ENCODE measurements around the gene NELFE.
"Not testable (repeated sequence)": the region's sequence is repeated elsewhere in the genome, so short reads cannot be mapped to it uniquely, and the experiment has no call there.

The NELFE gene

GRCh38 chr6:31927242-31927862, 31.4 kb downstream of the NELFE start, which contains the start of gene C2:
Gene C2 (plus strand): TSS chr6:31927717. CDS start chr6:31927753, 36 bp downstream.
- H3K9me3 Mint-ChIP-seq: no peaks in the 10 kb centered on the region
- no peak within 1 kb of the TSS for H3K27ac Mint-ChIP-seq

GRCh38 chr6:31922942-31923341, 35.8 kb downstream of the NELFE start:
- Mint-ChIP-seq H3K4me3 (no peak overlapping the region), H3K4me1 (no peaks in the 10 kb centered on the region), H3K9me3 (no peaks in the 10 kb centered on the region), H3K27ac (no peak overlapping the region), H3K27me3 (no peaks in the 10 kb centered on the region), H3K36me3 (ENCODE audit: low read depth) (no peaks in the 10 kb centered on the region)
- no peak for ATAC-seq
- peak; percentile 32 for DNase-seq

More at GRCh38 chr6:31927242-31927862, 31.4 kb downstream of the NELFE start, which contains the start of gene C2:
- Mint-ChIP-seq H3K36me3 (ENCODE audit: low read depth) (no peaks in the 10 kb centered on the region), H3K4me3 (no peak within 1 kb of the TSS), H3K4me1 (no peaks in the 10 kb centered on the region), H3K27me3 (no peaks in the 10 kb centered on the region)
- ATAC-seq (no peak), DNase-seq (no peak)

GRCh38 chr6:31920811-31921210, 38.0 kb downstream of the NELFE start:
- ATAC-seq (no peak), DNase-seq (no peak)
- no peaks in the 10 kb centered on the region for H3K9me3 Mint-ChIP-seq
- no peak overlapping the region for H3K27ac Mint-ChIP-seq
- H3K36me3 Mint-ChIP-seq (ENCODE audit: low read depth): no peaks in the 10 kb centered on the region
- H3K27me3 Mint-ChIP-seq: peaks cover 2% of the 10 kb centered on the region
- H3K4me3 Mint-ChIP-seq: no peak overlapping the region
- H3K4me1 Mint-ChIP-seq: no peaks in the 10 kb centered on the region

GRCh38 chr6:31919624-31920303, 39.0 kb downstream of the NELFE start:
- Mint-ChIP-seq H3K27ac (no peak overlapping the region), H3K36me3 (ENCODE audit: low read depth) (no peaks in the 10 kb centered on the region), H3K4me1 (no peaks in the 10 kb centered on the region), H3K4me3 (no peak overlapping the region), H3K9me3 (no peaks in the 10 kb centered on the region), H3K27me3 (peaks cover 5% of the 10 kb centered on the region)
- no peak for DNase-seq
- no peak for ATAC-seq

GRCh38 chr6:31918069-31918720, 40.6 kb downstream of the NELFE start:
- Mint-ChIP-seq H3K27me3 (peaks cover 5% of the 10 kb centered on the region), H3K4me3 (no peak overlapping the region), H3K27ac (no peak overlapping the region), H3K36me3 (ENCODE audit: low read depth) (no peaks in the 10 kb centered on the region), H3K4me1 (no peaks in the 10 kb centered on the region), H3K9me3 (no peaks in the 10 kb centered on the region)
- DNase-seq (no peak), ATAC-seq (no peak)

- Mint-ChIP-seq H3K9me3 (no peaks in the 10 kb centered on the region), H3K4me3 (no peak overlapping the region)
Observed at GRCh38 chr6:31915756-31916155, 43.0 kb downstream of the NELFE start.

GRCh38 chr6:31915351-31915750, 43.4 kb downstream of the NELFE start:
- H3K4me3 Mint-ChIP-seq: no peak overlapping the region
- no peaks in the 10 kb centered on the region for H3K36me3 Mint-ChIP-seq (ENCODE audit: low read depth)
- ATAC-seq: no peak
- peaks cover 11% of the 10 kb centered on the region for H3K4me1 Mint-ChIP-seq
- H3K9me3 Mint-ChIP-seq: no peaks in the 10 kb centered on the region
- peaks cover 7% of the 10 kb centered on the region for H3K27me3 Mint-ChIP-seq
- no peak for DNase-seq
- no peak overlapping the region for H3K27ac Mint-ChIP-seq

More at GRCh38 chr6:31915756-31916155, 43.0 kb downstream of the NELFE start:
- no peak for ATAC-seq
- Mint-ChIP-seq H3K36me3 (ENCODE audit: low read depth) (no peaks in the 10 kb centered on the region), H3K27me3 (peaks cover 7% of the 10 kb centered on the region), H3K27ac (no peak overlapping the region), H3K4me1 (peaks cover 10% of the 10 kb centered on the region)
- no peak for DNase-seq

GRCh38 chr6:31911826-31912585, 46.8 kb downstream of the NELFE start:
- no peak for ATAC-seq
- DNase-seq: no peak
- Mint-ChIP-seq H3K4me1 (peaks cover 19% of the 10 kb centered on the region), H3K9me3 (no peaks in the 10 kb centered on the region), H3K27ac (no peak overlapping the region), H3K4me3 (no peak overlapping the region), H3K27me3 (peaks cover 13% of the 10 kb centered on the region), H3K36me3 (ENCODE audit: low read depth) (no peaks in the 10 kb centered on the region)

GRCh38 chr6:31909298-31909697, 49.5 kb downstream of the NELFE start:
- Mint-ChIP-seq H3K4me1 (peaks cover 19% of the 10 kb centered on the region), H3K27me3 (peaks cover 13% of the 10 kb centered on the region)
- H3K4me3 Mint-ChIP-seq; H3K9me3 Mint-ChIP-seq; ATAC-seq; DNase-seq; H3K27ac Mint-ChIP-seq; H3K36me3 Mint-ChIP-seq (ENCODE audit: low read depth): not testable (repeated sequence)

- no peak for DNase-seq
Observed at GRCh38 chr6:31908791-31909190, 50.0 kb downstream of the NELFE start.

GRCh38 chr6:31908255-31908654, 50.5 kb downstream of the NELFE start:
- not testable (repeated sequence) for ATAC-seq; H3K9me3 Mint-ChIP-seq; H3K4me3 Mint-ChIP-seq; H3K36me3 Mint-ChIP-seq (ENCODE audit: low read depth); H3K27ac Mint-ChIP-seq; DNase-seq
- Mint-ChIP-seq H3K27me3 (peaks cover 13% of the 10 kb centered on the region), H3K4me1 (peaks cover 19% of the 10 kb centered on the region)

More at GRCh38 chr6:31908791-31909190, 50.0 kb downstream of the NELFE start:
- peaks cover 13% of the 10 kb centered on the region for H3K27me3 Mint-ChIP-seq
- no peak overlapping the region for H3K4me3 Mint-ChIP-seq
- no peaks in the 10 kb centered on the region for H3K36me3 Mint-ChIP-seq (ENCODE audit: low read depth)
- H3K9me3 Mint-ChIP-seq: no peaks in the 10 kb centered on the region
- peaks cover 19% of the 10 kb centered on the region for H3K4me1 Mint-ChIP-seq
- peak; percentile 18 for ATAC-seq
- H3K27ac Mint-ChIP-seq: no peak overlapping the region

- no peak overlapping the region for H3K27ac Mint-ChIP-seq
- H3K4me1 Mint-ChIP-seq: peaks cover 26% of the 10 kb centered on the region
- H3K27me3 Mint-ChIP-seq: peaks cover 12% of the 10 kb centered on the region
- H3K4me3 Mint-ChIP-seq: no peak overlapping the region
- ATAC-seq (peak; percentile 45), DNase-seq (no peak)
- H3K36me3 Mint-ChIP-seq (ENCODE audit: low read depth): no peaks in the 10 kb centered on the region
- H3K9me3 Mint-ChIP-seq: no peaks in the 10 kb centered on the region
Observed at GRCh38 chr6:31907158-31907813, 51.5 kb downstream of the NELFE start.

GRCh38 chr6:31906727-31907126, 52.0 kb downstream of the NELFE start:
- H3K36me3 Mint-ChIP-seq (ENCODE audit: low read depth); H3K4me3 Mint-ChIP-seq; H3K9me3 Mint-ChIP-seq; H3K27ac Mint-ChIP-seq; DNase-seq; ATAC-seq: not testable (repeated sequence)
- peaks cover 21% of the 10 kb centered on the region for H3K4me1 Mint-ChIP-seq
- H3K27me3 Mint-ChIP-seq: peaks cover 11% of the 10 kb centered on the region

GRCh38 chr6:31906122-31906521, 52.6 kb downstream of the NELFE start:
- H3K36me3 Mint-ChIP-seq (ENCODE audit: low read depth): no peaks in the 10 kb centered on the region
- no peak for DNase-seq

More at GRCh38 chr6:31906122-31906521, 52.6 kb downstream of the NELFE start:
- no peak overlapping the region for H3K4me3 Mint-ChIP-seq
- no peak for ATAC-seq
- H3K27ac Mint-ChIP-seq: no peak overlapping the region
- H3K4me1 Mint-ChIP-seq: peaks cover 17% of the 10 kb centered on the region
- no peaks in the 10 kb centered on the region for H3K9me3 Mint-ChIP-seq
- H3K27me3 Mint-ChIP-seq: peaks cover 11% of the 10 kb centered on the region

All from activated naive CD8-positive, alpha-beta T cell treated with anti-CD3 and anti-CD28 coated beads, Interleukin-2, amount 50 U/mL, for 24 hours (primary cell).